Gastrocnemius medialis (tissue), 4 donors: ENCODE data around the gene COL24A1.

Experiments used
- POLR2A ChIP-seq, 2 donors: fragments of 450-650 bp; IDR thresholded peaks; one replicate each; pipeline ENCODE4 v1.6.1; 2017; ENCODE audit warnings: antibody characterized with exemption in 2 of 2, mild to moderate bottlenecking in 2 of 2, moderate library complexity in 2 of 2
- TF ChIP-seq, protein P1 (sequence below), 5 experiments: fragments of 450-650 bp in 3 of 5; fragments of 200-600 bp in 2 of 5; sonication (generic) in 2 of 5; IDR thresholded peaks in 4 of 5; conservative IDR thresholded peaks in 1 of 5; 1 replicate in 4 of 5; 2 replicates in 1 of 5; pipeline ENCODE4 v1.5.1; 2016 to 2019; ENCODE audit warnings: antibody characterized with exemption in 5 of 5, mild to moderate bottlenecking in 3 of 5, moderate library complexity in 3 of 5

DNA sequence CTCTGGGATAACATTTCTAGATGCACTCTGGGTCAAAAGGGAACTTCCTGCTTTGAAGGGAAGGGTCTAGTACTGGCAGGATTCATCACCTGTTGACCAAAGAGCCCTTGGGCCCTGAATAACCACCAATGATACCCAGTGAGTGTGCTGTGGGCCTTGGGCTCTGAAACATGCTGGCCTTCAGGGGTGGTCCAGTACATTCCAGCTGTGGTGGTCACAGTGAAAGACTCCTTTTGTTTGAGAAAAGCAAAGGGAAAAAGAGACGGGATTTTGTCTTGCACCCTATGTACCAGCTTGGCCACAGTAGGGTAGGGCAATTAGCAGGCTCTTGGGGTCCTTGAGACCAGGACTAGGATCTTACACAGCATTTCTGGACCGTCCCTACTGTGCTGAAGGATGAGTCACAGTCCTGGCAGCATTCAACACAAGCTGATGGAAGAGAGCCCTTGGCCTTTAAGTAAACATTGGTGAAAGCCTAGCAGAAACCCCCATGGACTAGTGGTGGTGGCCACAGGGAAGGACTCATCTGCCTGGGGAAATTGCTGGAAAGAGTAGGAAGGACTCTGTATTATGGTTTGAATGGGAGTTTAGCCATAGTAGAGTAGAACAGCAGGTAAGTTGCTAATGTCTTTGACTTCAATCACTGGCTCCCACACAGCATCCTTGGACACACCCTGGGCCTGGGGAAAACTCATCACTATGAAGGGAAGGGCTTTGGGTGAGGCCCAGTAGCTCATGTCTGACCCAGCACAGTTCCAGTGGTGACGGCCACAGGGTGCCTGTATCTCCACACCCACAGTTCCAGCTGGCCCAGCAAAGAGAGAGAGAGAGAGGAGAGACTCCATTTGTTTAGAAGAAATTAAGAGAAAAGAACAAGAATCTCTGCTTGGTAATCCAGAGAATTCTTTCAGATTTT lies 87.5 kb downstream of the COL24A1 start:
- TF ChIP-seq, protein P1, sequence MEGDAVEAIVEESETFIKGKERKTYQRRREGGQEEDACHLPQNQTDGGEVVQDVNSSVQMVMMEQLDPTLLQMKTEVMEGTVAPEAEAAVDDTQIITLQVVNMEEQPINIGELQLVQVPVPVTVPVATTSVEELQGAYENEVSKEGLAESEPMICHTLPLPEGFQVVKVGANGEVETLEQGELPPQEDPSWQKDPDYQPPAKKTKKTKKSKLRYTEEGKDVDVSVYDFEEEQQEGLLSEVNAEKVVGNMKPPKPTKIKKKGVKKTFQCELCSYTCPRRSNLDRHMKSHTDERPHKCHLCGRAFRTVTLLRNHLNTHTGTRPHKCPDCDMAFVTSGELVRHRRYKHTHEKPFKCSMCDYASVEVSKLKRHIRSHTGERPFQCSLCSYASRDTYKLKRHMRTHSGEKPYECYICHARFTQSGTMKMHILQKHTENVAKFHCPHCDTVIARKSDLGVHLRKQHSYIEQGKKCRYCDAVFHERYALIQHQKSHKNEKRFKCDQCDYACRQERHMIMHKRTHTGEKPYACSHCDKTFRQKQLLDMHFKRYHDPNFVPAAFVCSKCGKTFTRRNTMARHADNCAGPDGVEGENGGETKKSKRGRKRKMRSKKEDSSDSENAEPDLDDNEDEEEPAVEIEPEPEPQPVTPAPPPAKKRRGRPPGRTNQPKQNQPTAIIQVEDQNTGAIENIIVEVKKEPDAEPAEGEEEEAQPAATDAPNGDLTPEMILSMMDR (IDR thresholded peaks at IDR 0.05 in 4 of 5, conservative IDR thresholded peaks at IDR 0.05 in 1 of 5): no peak
- no peak for TF ChIP-seq POLR2A (IDR thresholded peaks at IDR 0.05)
